ENCODE data around the gene TMEM203. TPM values are rescaled to one million over a fixed set of nuclear protein-coding genes. Genes with fewer than 3 reads are reported as not detected.

Gene TMEM203
- total RNA-seq, 4 donors from 2014 or later: 18.9 to 42.1 (median 28.7) TPM

DNA sequence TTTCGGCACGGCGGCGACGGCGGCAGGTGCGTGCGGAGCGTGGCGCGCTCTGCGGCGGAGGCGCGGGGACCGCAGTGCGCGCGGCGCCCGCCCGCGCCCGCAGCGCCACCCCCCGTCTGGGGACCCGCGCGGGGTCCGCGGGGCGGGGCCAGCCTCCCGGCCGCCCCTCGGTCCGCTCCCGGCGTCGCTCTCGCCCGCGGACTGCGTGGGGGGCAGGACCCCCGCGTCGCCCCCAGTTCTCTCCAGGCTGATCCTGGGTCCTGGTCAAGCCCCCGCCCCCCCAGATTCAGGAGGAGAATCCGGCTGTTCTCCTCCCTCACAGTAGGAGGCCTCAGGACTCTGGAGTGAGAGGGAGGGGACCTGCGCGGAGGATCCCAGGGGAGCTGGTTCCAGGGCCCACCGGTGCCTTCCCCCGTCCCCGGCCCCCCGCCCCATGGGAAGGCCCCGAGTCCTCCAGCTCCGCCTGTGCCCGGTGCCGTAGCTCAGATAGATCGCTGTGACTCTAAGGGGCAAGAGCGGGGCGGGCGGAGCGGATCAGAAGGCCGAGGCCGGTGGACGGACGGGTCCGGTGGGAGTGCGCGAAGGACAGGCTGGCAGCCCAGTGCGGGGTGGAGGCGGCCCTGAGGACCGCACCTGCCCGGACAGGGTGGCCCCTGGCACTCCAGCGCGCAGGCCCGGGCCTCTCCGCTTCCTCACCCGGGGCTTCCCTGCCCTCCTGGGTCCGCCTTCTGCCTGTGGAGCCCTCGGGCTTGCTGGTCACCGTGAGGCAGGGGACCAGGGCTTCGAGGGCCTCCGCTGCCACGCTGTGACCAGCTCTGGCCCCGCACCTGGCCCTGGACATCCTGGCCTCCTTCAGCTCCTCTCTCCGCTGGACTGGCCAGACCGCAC, 17.0 kb upstream of the TMEM203 start, which contains the start of gene RNF208:
TSS of gene RNF208 (minus strand) at position 51 of the 888 bp plus-strand sequence. CDS start 1,028 bp downstream, outside the sequence.
- TF ChIP-seq, protein P1, sequence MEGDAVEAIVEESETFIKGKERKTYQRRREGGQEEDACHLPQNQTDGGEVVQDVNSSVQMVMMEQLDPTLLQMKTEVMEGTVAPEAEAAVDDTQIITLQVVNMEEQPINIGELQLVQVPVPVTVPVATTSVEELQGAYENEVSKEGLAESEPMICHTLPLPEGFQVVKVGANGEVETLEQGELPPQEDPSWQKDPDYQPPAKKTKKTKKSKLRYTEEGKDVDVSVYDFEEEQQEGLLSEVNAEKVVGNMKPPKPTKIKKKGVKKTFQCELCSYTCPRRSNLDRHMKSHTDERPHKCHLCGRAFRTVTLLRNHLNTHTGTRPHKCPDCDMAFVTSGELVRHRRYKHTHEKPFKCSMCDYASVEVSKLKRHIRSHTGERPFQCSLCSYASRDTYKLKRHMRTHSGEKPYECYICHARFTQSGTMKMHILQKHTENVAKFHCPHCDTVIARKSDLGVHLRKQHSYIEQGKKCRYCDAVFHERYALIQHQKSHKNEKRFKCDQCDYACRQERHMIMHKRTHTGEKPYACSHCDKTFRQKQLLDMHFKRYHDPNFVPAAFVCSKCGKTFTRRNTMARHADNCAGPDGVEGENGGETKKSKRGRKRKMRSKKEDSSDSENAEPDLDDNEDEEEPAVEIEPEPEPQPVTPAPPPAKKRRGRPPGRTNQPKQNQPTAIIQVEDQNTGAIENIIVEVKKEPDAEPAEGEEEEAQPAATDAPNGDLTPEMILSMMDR (IDR thresholded peaks at IDR 0.05): peak in 1 of 5 experiments; percentile 8
- no peak for TF ChIP-seq POLR2AphosphoS5 (IDR thresholded peaks at IDR 0.05)
- no peak for DNase-seq
- no peaks in the 10 kb centered on the region for H3K9me3 ChIP-seq
- H3K4me3 ChIP-seq: peak within 1 kb of the TSS; percentile 56 to 75 (median 62)
- peaks cover 18 to 50% (median 45%) of the 10 kb centered on the region in 4 donors for H3K4me1 ChIP-seq
- no peaks in the 10 kb centered on the region for H3K36me3 ChIP-seq
- H3K27me3 ChIP-seq: no peaks in the 10 kb centered on the region
- 3% methylated on average over 14 of the region's 88 CpGs; no CpG with 5 or more reads in 1 of the 2 donors for WGBS, 2 donors (ENCODE audit: low coverage in 1 of 2)
- intact Hi-C loops (cut with DNase I; ENCODE audit: low total_unique reads): no loop called here
- in situ Hi-C loops (cut with MboI; ENCODE audit: low pct_ligation_motif_present in 1 of 4, low pct_unique_long_range_greater_than_20kb in 1 of 4, low sequenced_read_pairs in 3 of 4): loop anchor here in 2 of 4 donors (10.0 to 25.0 kb wide), 2 partner anchors 98 to 110 kb away; partner anchors contain the start of gene DPP7 (in 1 of the 2)
- H3K27ac ChIP-seq: peak within 1 kb of the TSS; percentile 91 to 96 (median 92)

DNA sequence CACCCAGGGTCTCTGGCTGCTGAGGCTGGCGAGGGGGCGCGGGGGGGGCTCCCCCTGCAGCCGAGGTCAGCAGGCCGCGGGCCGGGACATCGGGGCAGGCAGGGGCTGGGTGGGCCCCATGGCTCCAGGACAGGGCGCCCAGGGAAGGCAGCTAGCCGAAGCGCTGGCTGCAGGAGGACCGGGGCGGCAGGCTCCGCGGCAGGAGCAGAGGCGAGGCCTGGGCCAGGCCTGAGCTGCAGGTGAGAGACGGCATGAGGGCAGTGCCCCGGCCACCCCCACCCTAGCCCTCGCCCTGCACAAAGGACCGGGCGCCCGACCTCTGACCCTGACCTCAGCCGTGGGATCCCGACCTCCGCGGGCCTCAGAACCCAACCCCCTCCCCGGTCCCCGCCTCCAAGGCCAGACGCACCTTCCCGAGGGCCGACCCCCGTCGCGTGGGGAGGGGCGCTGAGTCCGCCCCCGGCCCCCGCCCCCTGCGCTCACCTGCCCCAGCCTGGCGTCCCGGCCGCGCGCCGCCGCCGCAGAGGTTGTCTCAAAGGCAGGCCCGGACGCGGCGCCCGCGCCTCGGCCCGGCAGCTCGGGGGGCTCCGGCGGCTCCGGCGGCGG, 16.2 kb upstream of the TMEM203 start:
- no peaks in the 10 kb centered on the region for H3K9me3 ChIP-seq
- peak overlapping the region in 3 of 4 donors; percentile 14 to 27 (median 20) for H3K27ac ChIP-seq
- H3K4me1 ChIP-seq: peaks cover 13 to 50% (median 43%) of the 10 kb centered on the region in 4 donors
- no peaks in the 10 kb centered on the region for H3K27me3 ChIP-seq
- peak overlapping the region; percentile 26 to 64 (median 40) for H3K4me3 ChIP-seq
- WGBS, 2 donors (ENCODE audit: low coverage in 1 of 2): 18% methylated on average over 7 of the region's 61 CpGs; no CpG with 5 or more reads in 1 of the 2 donors
- intact Hi-C loops (cut with DNase I; ENCODE audit: low total_unique reads) (no loop called here), in situ Hi-C loops (cut with MboI; ENCODE audit: low pct_ligation_motif_present in 1 of 4, low pct_unique_long_range_greater_than_20kb in 1 of 4, low sequenced_read_pairs in 3 of 4) (loop anchor here in 2 of 4 donors (10.0 to 25.0 kb wide), 2 partner anchors 97 to 109 kb away; partner anchors contain the start of gene DPP7 (in 1 of the 2))
- H3K36me3 ChIP-seq: no peaks in the 10 kb centered on the region
- no peak for DNase-seq
- TF ChIP-seq, protein P1 (IDR thresholded peaks at IDR 0.05): no peak
- TF ChIP-seq POLR2AphosphoS5 (IDR thresholded peaks at IDR 0.05): no peak
- no peak for TF ChIP-seq EP300 (IDR thresholded peaks at IDR 0.05; ENCODE audit: low read depth)
- no peak for TF ChIP-seq POLR2A (IDR thresholded peaks at IDR 0.05)

DNA sequence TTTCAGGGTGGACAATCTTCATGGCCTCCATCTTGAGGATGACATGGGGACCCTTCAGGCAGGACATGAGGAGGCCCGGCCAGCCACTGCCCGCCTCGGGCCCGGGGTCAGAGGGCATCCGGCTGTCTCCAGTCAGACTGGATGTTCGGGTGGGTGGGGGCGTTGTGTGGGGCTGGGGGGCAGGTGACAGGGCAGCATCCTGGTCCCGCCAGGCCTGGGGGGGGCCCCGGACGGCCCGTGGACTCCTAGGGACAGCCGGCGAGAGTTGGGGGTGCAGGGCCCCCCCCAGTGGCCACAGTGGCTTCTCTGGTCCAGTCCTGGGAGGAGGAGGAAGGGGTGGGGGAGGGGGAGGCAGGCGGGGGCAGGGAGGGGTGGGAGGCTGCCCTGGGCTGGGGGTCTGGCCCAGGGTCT, 15.7 kb upstream of the TMEM203 start:
- H3K36me3 ChIP-seq: no peaks in the 10 kb centered on the region
- H3K4me3 ChIP-seq: peak overlapping the region in 1 of 4 donors; percentile 48
- WGBS, 2 donors (ENCODE audit: low coverage in 1 of 2): 43% methylated on average over 1 of the region's 14 CpGs; no CpG with 5 or more reads in 1 of the 2 donors
- no peaks in the 10 kb centered on the region for H3K9me3 ChIP-seq
- H3K27me3 ChIP-seq: no peaks in the 10 kb centered on the region
- DNase-seq: no peak
- H3K27ac ChIP-seq: no peak overlapping the region
- TF ChIP-seq, protein P1 (IDR thresholded peaks at IDR 0.05): no peak
- TF ChIP-seq EP300 (IDR thresholded peaks at IDR 0.05; ENCODE audit: low read depth) (no peak), POLR2A (IDR thresholded peaks at IDR 0.05) (no peak), POLR2AphosphoS5 (IDR thresholded peaks at IDR 0.05) (no peak)
- peaks cover 13 to 47% (median 43%) of the 10 kb centered on the region in 4 donors for H3K4me1 ChIP-seq
- in situ Hi-C loops (cut with MboI; ENCODE audit: low pct_ligation_motif_present in 1 of 4, low pct_unique_long_range_greater_than_20kb in 1 of 4, low sequenced_read_pairs in 3 of 4): loop anchor here in 2 of 4 donors (10.0 to 25.0 kb wide), 2 partner anchors 96 to 109 kb away; partner anchors contain the start of gene DPP7 (in 1 of the 2)
- intact Hi-C loops (cut with DNase I; ENCODE audit: low total_unique reads): no loop called here
